PFSK-1 (cell line): ENCODE data around the gene ACTG1.

Source experiments
- FOXP2 ChIP-seq: optimal IDR thresholded peaks from 2 replicates; pipeline ENCODE3; 2011; ENCODE audit warnings: borderline replicate concordance, control low read depth, inconsistent platforms; ENCODE audit not compliant: insufficient read depth; ENCODE audit errors: extremely low read length, extremely low read depth
- POLR2AphosphoS5 ChIP-seq: IDR thresholded peaks from 2 replicates; pipeline ENCODE4 v1.6.1; 2012; ENCODE audit warnings: low read depth, mild to moderate bottlenecking, control low read depth, low read length, moderate library complexity
- REST ChIP-seq, 2 experiments: IDR thresholded peaks; 2 replicates each; pipeline versions ENCODE4 v1.6.1 to v1.8.0; 2011 to 2012; ENCODE audit warnings: low read depth in 2 of 2, low read length in 2 of 2, control low read depth in 1 of 2, inconsistent platforms in 1 of 2, mild to moderate bottlenecking in 1 of 2, moderate library complexity in 1 of 2; ENCODE audit not compliant: insufficient read depth in 1 of 2
- SIN3A ChIP-seq: IDR thresholded peaks from 2 replicates; pipeline ENCODE4 v1.6.1; 2012; ENCODE audit warnings: mild to moderate bottlenecking, low read length, moderate library complexity, borderline replicate concordance; ENCODE audit not compliant: insufficient read depth
- TAF1 ChIP-seq: IDR thresholded peaks from 2 replicates; pipeline ENCODE4 v1.6.1; 2012; ENCODE audit warnings: low read length, control low read depth, borderline replicate concordance; ENCODE audit not compliant: insufficient read depth

Gene ACTG1

GRCh38 chr17:81545160-81545949, 32.8 kb upstream of the ACTG1 start:
- no peak for TF ChIP-seq REST (IDR thresholded peaks at IDR 0.05; ENCODE audit: insufficient read depth in 1 of 2, low read depth in 2 of 2, low read length in 2 of 2)
- no peak for TF ChIP-seq FOXP2
- no peak for TF ChIP-seq POLR2AphosphoS5
- no peak for TF ChIP-seq TAF1
- no peak for TF ChIP-seq SIN3A

GRCh38 chr17:81544281-81544974, 31.8 kb upstream of the ACTG1 start:
- TF ChIP-seq POLR2AphosphoS5 (no peak), SIN3A (no peak), REST (IDR thresholded peaks at IDR 0.05; ENCODE audit: insufficient read depth in 1 of 2, low read depth in 2 of 2, low read length in 2 of 2) (no peak), TAF1 (no peak)

- TF ChIP-seq SIN3A (no peak), REST (IDR thresholded peaks at IDR 0.05; ENCODE audit: insufficient read depth in 1 of 2, low read depth in 2 of 2, low read length in 2 of 2) (no peak), POLR2AphosphoS5 (no peak), TAF1 (no peak)
Observed at GRCh38 chr17:81543756-81544155, 31.2 kb upstream of the ACTG1 start.

GRCh38 chr17:81543339-81543675, 30.7 kb upstream of the ACTG1 start:
- no peak for TF ChIP-seq FOXP2
- TF ChIP-seq POLR2AphosphoS5, result no peak
- TF ChIP-seq SIN3A, result no peak

GRCh38 chr17:81542431-81543338, 30.1 kb upstream of the ACTG1 start:
- TF ChIP-seq REST (IDR thresholded peaks at IDR 0.05; ENCODE audit: insufficient read depth in 1 of 2, low read depth in 2 of 2, low read length in 2 of 2) (no peak), POLR2AphosphoS5 (peak; percentile 31; the same call in 1 of the 2 replicates)
